NCI-H524 treated with DMSO at 0.1 percent for 48 hours (cell line): ENCODE measurements around the gene PUS7.
"Not testable (repeated sequence)": the region's sequence is repeated elsewhere in the genome, so short reads cannot be mapped to it uniquely, and the experiment has no call there.

Experiments
- DNase-seq: peaks from one replicate; lab custom pipeline; 2025; lab: John Stamatoyannopoulos, UW

Gene PUS7

DNA sequence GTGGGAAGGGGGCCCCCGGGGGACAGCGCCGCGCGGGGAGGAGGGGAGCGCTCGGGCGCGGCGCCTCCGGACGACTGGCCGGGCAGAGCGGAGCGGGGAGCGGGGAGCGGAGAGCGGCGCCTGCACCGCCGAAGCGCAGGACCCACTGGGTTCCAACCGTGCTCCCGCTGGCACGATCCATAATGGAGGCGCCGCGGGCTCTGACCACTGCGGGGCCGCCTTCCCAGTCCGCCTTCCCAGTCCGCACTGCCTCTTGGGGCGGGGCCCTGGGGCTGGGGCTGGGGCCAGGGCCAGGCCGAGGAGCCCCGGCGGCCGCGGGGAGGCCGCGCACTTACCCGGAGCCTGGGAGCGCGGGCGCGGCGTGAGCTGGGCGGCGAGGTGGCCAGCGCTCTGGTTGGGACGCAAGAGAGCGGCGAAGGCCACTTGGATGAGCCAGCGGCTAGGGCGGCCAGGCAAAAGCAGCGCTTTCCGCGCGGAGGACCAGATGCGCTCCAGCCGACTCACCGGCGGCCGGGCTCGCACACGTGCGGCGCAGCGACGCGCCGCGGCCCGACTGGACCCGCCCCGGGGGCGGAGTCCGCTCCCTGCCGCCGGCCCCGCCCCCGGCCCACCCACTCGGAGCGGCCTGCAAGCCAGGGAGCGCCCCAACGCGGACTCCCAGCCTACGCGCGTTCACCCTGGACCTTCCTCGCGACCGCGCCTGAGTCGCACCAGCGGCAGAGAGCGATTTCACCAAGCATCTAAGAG lies at the start of gene PUS7:
TSS of gene PUS7 (minus strand) at position 555 of the 747 bp plus-strand sequence. CDS start 13,759 bp downstream, outside the sequence.
- peak; percentile 8 for DNase-seq

DNA sequence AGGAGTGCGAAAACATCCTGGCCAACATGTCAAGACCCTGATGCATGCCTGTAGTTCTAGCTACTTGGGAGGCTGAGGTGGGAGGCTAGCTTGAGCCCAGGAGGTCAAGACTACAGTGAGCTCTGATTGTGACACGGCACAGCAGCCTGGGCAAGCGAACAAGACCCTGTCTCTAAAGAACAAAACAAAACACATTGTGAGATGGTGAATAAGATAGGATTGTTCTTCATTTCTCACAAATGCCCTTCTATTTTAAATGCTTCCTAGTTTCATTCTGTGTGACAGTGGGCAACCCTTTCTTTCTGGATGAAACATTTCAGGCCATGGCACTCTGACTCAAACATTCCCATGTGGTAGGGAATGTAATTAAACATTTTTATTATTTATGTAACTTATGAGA lies 45.8 kb upstream of the PUS7 start:
- no peak for DNase-seq

- no peak for DNase-seq
Measured at GRCh38 chr7:105567024-105567423, 45.0 kb upstream of the PUS7 start.

DNA sequence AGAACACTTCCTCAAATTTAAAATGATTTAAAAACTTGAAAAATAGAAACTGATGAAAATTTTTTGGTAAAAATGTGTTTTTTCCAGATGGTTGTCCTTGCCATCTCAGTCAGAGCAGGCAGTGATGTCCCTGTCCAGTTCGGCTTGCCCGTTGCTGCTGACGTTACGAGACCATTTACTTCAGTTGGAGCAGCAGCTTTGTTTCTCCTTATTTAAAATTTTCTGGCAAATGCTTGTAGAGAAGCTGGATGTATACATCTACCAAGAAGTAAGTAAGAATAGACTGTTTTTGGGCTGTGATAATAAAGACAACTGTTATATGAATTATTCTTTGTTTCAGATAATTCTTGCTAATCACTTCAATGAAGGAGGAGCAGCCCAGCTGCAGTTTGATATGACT lies 43.1 kb upstream of the PUS7 start:
- no peak for DNase-seq

GRCh38 chr7:105559926-105560325 lies 37.9 kb upstream of the PUS7 start:
- no peak for DNase-seq

DNA sequence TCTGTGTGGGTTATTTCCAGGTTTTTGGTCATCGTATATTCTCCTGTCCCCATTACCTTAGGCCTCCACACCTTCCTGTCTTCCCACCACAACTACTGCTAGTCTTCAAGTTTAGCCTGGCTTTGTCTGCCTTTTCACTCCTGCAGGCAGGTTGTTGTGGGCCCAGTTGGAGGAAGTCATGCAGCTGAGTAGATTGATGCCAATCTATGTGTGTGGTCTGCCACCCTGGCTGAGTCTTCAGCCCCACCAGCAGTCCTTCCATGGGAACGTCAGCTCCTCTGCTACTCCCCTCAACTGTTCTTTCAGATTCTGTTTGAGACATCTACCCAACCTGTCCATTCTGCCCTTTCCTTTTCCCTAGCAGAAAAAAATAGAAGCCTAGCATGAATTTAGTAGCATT lies 16.3 kb upstream of the PUS7 start:
- DNase-seq: no peak

GRCh38 chr7:105532709-105533460 lies 10.8 kb upstream of the PUS7 start:
- no peak for DNase-seq

DNA sequence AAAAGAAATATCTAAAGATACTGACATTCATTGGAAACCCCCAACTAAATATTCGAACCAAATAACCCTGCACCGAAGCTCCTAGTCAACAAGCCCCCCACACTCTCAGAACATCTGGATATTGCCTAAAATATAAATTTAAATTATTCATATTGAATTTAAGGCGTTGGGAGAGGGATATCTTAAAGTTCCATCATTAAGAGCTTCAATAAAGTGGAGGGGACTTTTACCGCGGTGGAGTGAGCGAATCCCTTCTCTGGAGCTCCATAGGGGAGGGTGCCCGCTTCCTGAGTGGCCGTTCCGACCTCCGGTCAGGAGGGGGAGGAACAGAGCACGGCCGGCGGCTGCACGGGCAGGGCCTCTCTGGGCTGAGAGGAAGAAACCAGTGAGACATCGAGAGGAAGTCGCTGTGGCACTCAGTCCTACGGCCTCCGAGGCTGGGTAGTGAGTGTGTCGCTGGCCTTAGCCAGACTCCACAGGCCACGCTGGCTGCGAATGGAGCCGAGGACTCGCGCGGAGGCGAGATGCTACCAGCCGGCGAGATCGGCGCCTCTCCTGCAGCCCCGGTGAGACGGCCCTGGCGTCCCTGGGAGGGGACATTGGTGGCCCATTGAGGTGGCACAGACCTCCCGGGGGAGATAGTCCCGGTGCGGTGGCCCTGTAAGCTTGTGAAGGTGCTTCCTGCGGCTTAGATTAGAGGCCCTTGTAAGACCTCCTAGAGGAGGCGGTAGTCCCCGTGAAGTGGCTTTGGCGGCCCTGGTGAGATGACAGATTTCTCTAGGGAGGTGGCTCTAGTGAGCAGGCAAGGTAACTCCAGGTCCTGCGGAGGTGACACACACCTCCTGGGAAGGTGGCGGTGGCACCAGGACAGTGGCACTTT lies 10.0 kb upstream of the PUS7 start, which contains the start of gene RINT1:
TSS of gene RINT1 (plus strand) at position 410 of the 880 bp plus-strand sequence. CDS start at position 525, 115 bp downstream.
- DNase-seq: peak; percentile 39

DNA sequence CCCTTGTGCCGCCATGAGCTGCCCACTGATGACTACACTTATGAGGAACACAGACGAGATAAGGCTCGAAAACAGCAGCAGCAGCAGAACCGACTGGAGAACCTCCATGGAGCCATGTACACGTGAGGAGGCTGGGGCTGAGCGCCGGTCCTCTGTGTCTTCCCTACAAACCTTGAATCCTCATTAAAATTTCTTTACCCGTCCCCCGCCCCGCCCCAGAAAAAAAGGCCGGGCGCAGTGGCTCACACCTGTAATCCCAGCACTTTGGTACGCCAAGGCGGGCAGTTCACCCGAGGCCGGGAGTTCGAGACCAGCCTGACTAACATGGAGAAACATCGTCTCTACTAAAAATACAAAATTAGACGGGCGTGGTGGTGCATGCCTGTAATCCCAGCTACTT lies 8.5 kb upstream of the PUS7 start:
- no peak for DNase-seq

DNA sequence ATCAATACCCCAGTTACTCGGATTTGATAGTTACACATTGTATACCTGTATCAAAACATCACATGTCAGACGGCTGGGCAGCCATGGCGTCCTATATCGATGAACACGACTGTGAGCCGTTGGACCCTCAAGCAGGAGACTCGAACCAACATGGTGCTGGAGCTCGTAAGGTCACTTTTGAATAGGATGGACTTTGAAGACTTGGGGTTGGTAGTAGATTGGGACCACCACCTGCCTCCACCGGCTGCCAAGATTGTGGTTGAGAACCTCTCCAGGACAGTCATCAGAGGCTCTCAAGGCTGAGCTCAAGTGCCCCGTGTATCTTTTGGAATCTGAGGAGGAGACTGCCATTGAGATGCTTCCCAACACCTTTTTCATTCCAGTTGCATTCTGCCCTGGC lies 8.1 kb upstream of the PUS7 start:
- no peak for DNase-seq

DNA sequence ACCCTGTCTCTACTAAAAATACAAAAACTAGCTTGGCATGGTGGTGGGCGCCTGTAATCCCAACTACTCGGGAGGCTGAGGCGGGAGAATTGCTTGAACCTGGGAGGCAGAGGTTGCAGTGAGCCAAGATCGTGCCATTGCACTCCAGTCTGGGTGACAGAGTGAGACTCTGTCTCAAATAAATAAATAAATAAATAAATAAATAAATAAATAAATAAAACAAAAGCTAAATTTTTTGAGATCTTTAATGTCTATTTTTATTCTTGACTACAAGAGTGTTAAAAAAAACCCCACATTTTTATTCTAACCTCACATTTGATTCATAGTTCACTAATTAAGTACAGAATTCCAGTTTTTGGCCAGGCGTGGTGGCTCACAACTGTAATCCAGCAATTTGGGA lies 5.7 kb upstream of the PUS7 start:
- DNase-seq: not testable (repeated sequence)

GRCh38 chr7:105524840-105525239 lies 2.8 kb upstream of the PUS7 start:
- no peak for DNase-seq

- DNase-seq: not testable (repeated sequence)
Measured at GRCh38 chr7:105524423-105524822, 2.4 kb upstream of the PUS7 start.

DNA sequence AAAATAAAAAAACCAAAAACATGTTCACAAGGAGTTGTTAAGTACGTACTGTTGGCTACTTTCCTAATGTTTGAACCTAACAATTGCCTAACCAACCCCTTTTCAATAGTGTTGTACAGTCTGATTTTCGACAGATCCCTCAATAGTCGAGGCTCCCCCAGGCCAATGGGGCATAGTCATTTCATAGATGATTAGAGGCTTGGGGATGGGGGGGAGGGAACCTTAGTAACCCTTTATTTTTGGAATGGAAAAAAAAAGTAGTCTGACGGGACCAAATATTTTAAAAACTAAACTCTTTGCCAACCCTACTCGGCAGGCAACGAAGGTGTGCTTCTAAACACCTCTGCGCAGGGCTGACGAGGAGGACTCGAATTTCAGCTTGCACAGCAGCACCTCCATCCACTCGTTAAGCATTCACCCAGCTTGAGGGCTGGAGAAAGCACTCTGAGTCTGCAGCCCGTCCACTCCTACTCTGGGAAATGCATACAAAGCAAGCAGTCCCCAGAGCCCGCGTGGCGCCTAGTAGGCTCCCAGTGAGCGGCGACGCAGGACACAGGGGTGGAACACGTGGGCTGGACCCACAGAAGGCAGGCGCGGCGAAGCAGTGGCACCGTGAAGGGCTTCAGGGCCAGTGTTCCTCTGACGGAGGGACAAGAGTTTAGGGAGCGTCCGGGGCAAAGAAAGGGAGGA lies 899 bp downstream of the PUS7 start:
- peak; percentile 6 for DNase-seq

- not testable (repeated sequence) for DNase-seq
Measured at GRCh38 chr7:105520620-105521019, 1.5 kb downstream of the PUS7 start.

DNA sequence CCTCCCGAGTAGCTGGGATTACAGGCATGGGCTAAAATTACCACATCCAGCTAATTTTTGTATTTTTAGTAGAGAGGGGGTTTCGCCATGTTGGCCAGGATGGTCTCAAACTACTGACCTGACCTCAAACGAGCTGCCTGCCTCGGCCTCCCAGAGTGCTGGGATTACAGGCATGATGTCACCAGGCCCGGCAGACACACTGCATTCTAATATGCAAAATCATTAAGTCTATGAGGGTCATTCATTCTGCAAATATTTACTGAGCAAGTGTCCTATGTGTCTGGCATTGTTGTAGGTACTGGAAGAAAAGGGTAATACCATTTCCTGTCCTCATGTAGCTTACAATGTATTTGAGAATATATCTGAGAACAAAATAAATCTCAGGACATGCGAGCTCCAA lies 2.7 kb downstream of the PUS7 start:
- no peak for DNase-seq

DNA sequence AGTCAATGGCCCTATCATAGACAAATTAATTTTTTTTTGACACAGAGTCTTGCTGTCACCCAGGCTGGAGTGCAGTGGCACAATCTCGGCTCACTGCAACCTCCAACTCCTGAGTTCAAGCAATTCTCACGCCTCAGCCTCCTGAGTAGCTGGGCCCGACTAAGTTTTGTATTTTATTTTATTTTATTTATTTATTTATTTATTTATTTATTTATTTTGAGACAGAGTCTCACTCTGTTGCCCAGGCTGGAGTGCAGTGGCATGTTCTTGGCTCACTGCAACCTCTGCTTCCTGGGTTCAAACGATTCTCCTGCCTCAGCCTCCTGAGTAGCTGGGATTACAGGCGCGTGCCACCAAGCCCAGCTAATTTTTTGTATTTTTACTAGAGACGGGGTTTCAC lies 6.5 kb downstream of the PUS7 start:
- DNase-seq: not testable (repeated sequence)

- DNase-seq: no peak
Measured at GRCh38 chr7:105512926-105513526, 9.0 kb downstream of the PUS7 start.

GRCh38 chr7:105512415-105512814 lies 9.7 kb downstream of the PUS7 start:
- DNase-seq: no peak

DNA sequence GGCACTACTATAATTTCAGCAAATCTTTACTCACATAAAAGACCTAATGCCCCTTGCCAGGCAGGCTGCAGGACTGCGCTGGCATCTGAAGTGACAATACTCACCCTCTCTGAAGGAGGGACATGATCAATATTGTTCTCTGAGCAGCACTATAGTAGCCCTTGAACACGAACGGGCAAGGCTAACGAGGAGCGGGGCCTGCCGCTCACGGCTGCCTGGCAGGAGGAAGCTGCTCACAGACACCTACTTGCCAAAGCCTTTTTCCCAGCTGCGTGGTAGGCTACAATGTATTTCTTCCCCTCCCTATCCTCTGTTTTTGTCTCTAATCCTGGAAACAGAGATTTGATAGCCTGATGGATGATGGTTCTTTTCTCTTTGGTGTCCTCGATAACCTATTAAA lies 19.9 kb downstream of the PUS7 start:
- no peak for DNase-seq

- no peak for DNase-seq
Measured at GRCh38 chr7:105497016-105497415, 25.1 kb downstream of the PUS7 start.
